SK-N-MC (cell line): ENCODE results near the gene CNR2.

Experiments
- DNase-seq: peaks from one replicate; pipeline ENCODE4 v3.0.0-alpha.2; 2011; ENCODE audit warnings: low read depth, low spot score
- H3K27ac ChIP-seq: fragments of 200-600 bp; sonication (generic); 2 replicates; pipeline ENCODE4 v1.5.1; 2016; ENCODE audit warnings: mixed run types
- H3K36me3 ChIP-seq: fragments of 200-600 bp; sonication (generic); 2 replicates; pipeline ENCODE4 v1.6.1; 2017; ENCODE audit warnings: antibody characterized with exemption, low read length, mixed read lengths; ENCODE audit not compliant: insufficient read depth
- H3K4me3 ChIP-seq: fragments of 200-600 bp; sonication (generic); 2 replicates; pipeline ENCODE4 v1.5.1; 2016
- H3K9ac ChIP-seq: fragments of 200-600 bp; sonication (generic); 2 replicates; pipeline ENCODE4 v1.8.0; 2017; ENCODE audit warnings: mixed run types, mixed read lengths; ENCODE audit not compliant: insufficient read length
- H3K9me3 ChIP-seq: fragments of 200-600 bp; sonication (generic); 2 replicates; pipeline ENCODE4 v1.6.1; 2017; ENCODE audit warnings: low read depth, mild to moderate bottlenecking, antibody characterized with exemption, low read length, moderate library complexity, mixed read lengths
- EZH2 ChIP-seq: fragments of 200-600 bp; sonication (generic); IDR thresholded peaks from one replicate; pipeline ENCODE4 v1.6.1; 2017; ENCODE audit warnings: antibody characterized with exemption
- FOXP2 ChIP-seq: optimal IDR thresholded peaks from 2 replicates; pipeline ENCODE3; 2011; ENCODE audit warnings: mild to moderate bottlenecking, moderate library complexity; ENCODE audit not compliant: insufficient read depth; ENCODE audit errors: extremely low read length, control extremely low read depth
- POLR2AphosphoS5 ChIP-seq: IDR thresholded peaks from 2 replicates; pipeline ENCODE4 v1.6.1; 2012; ENCODE audit warnings: mild to moderate bottlenecking, low read depth, low read length, borderline replicate concordance

Gene CNR2

GRCh38 chr1:23824711-23825075, 88.5 kb downstream of the CNR2 start:
- no peaks in the 10 kb centered on the region for H3K36me3 ChIP-seq
- H3K27ac ChIP-seq: peak overlapping the region; percentile 85
- H3K9ac ChIP-seq: peak overlapping the region; percentile 96
- no peak for DNase-seq
- peak overlapping the region; percentile 94 for H3K4me3 ChIP-seq
- TF ChIP-seq EZH2: no peak
- TF ChIP-seq POLR2AphosphoS5: no peak
- no peak for TF ChIP-seq FOXP2
- no peaks in the 10 kb centered on the region for H3K9me3 ChIP-seq

DNA sequence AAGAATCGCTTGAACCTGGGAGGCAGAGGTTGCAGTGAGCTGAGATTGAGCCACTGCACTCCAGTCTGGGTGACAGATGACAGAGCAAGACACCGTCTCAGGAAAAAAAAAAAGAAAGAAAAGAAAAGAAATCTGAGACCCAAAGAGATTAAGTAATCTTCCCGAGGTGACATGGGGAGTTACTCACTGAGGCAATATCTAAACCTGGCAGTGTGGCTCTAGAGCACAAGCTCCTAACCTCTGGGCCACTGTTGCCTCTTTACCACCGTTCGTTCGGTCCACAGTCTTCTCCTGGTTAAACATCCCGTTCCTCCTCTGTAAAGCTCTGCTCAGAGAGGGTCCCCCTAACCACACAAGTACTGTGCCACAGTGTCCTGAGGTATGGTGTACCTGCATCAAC, 89.4 kb downstream of the CNR2 start:
- Histone ChIP-seq H3K27ac (no peak overlapping the region), H3K9me3 (no peaks in the 10 kb centered on the region), H3K36me3 (no peaks in the 10 kb centered on the region), H3K4me3 (no peak overlapping the region), H3K9ac (no peak overlapping the region)
- no peak for TF ChIP-seq POLR2AphosphoS5
- TF ChIP-seq FOXP2: no peak
- no peak for TF ChIP-seq EZH2
- no peak for DNase-seq
